GM12873 (cell line): ENCODE data around the gene ACCSL.

Experiments
- CTCF ChIP-seq: IDR thresholded peaks from 2 replicates; pipeline ENCODE4 v1.5.1; 2012; ENCODE audit warnings: low read depth, mild to moderate bottlenecking, moderate library complexity, low read length, control low read depth; ENCODE audit not compliant: insufficient read depth; ENCODE audit errors: missing control alignments

ACCSL gene

GRCh38 chr11:44078794-44079193 lies 31.0 kb downstream of the ACCSL start:
- no peak for TF ChIP-seq CTCF

- TF ChIP-seq CTCF, result no peak
These were observed 31.6 kb downstream of the ACCSL start for GRCh38 chr11:44079376-44079775.

GRCh38 chr11:44080951-44081350 lies 33.2 kb downstream of the ACCSL start:
- TF ChIP-seq CTCF, result no peak

GRCh38 chr11:44082645-44083044 lies 34.9 kb downstream of the ACCSL start:
- no peak for TF ChIP-seq CTCF

GRCh38 chr11:44083433-44083832 lies 35.7 kb downstream of the ACCSL start:
- TF ChIP-seq CTCF, result no peak

- TF ChIP-seq CTCF, result no peak
These were observed 36.1 kb downstream of the ACCSL start for GRCh38 chr11:44083906-44084305.

- TF ChIP-seq CTCF, result no peak
These were observed 37.5 kb downstream of the ACCSL start for GRCh38 chr11:44085330-44085729.
